GM12875 (cell line): ENCODE results near the gene TBX15.

ENCODE experiments used
- H3K4me3 ChIP-seq: one replicate; pipeline ENCODE4 v1.5.1; 2011; ENCODE audit warnings: low read depth, low read length, control low read depth
- CTCF ChIP-seq: IDR thresholded peaks from 2 replicates; pipeline ENCODE4 v1.5.1; 2011; ENCODE audit warnings: low read depth, mild to moderate bottlenecking, control low read depth, inconsistent platforms, low read length, moderate library complexity, borderline replicate concordance; ENCODE audit not compliant: insufficient read depth

Gene TBX15

GRCh38 chr1:118933051-118933781 is 54.9 kb downstream of the TBX15 start:
- no peak overlapping the region for H3K4me3 ChIP-seq
- no peak for TF ChIP-seq CTCF

- no peak overlapping the region for H3K4me3 ChIP-seq
- no peak for TF ChIP-seq CTCF
Observed at GRCh38 chr1:118931876-118932275, 56.3 kb downstream of the TBX15 start.

- TF ChIP-seq CTCF: no peak
- H3K4me3 ChIP-seq: no peak overlapping the region
Observed at GRCh38 chr1:118928739-118929554, 59.2 kb downstream of the TBX15 start.

GRCh38 chr1:118927427-118928187 is 60.5 kb downstream of the TBX15 start:
- no peak for TF ChIP-seq CTCF
- no peak overlapping the region for H3K4me3 ChIP-seq

GRCh38 chr1:118926261-118926660 is 61.9 kb downstream of the TBX15 start:
- H3K4me3 ChIP-seq: no peak overlapping the region
- TF ChIP-seq CTCF: no peak

- no peak for TF ChIP-seq CTCF
- no peak overlapping the region for H3K4me3 ChIP-seq
Observed at GRCh38 chr1:118925651-118926050, 62.5 kb downstream of the TBX15 start.

- no peak for TF ChIP-seq CTCF
- no peak overlapping the region for H3K4me3 ChIP-seq
Observed at GRCh38 chr1:118923319-118923718, 64.8 kb downstream of the TBX15 start.
